ENCODE measurements around the gene AARSD1. TPM values are rescaled to one million over a fixed set of nuclear protein-coding genes. Genes with fewer than 3 reads are reported as not detected.

The AARSD1 gene
- total RNA-seq, 4 donors from 2014 or later = 10.9 to 39.5 (median 26.3) TPM

- Histone ChIP-seq H3K36me3 (no peaks in the 10 kb centered on the region), H3K4me1 (peaks cover 0 to 5% (median 0%) of the 10 kb centered on the region in 3 donors), H3K4me3 (no peak overlapping the region), H3K9me3 (no peaks in the 10 kb centered on the region), H3K27ac (no peak overlapping the region), H3K27me3 (no peaks in the 10 kb centered on the region)
- TF ChIP-seq CTCF (IDR thresholded peaks at IDR 0.05) (no peak), POLR2AphosphoS5 (IDR thresholded peaks at IDR 0.05) (no peak), POLR2A (IDR thresholded peaks at IDR 0.05) (no peak), EP300 (IDR thresholded peaks at IDR 0.05) (no peak)
- ATAC-seq = no peak
- 44 to 82% methylated on average over 2 of the region's 2 CpGs for WGBS, 2 donors (ENCODE audit: low coverage in 1 of 2)
These were observed 50.7 kb downstream of the AARSD1 start for GRCh38 chr17:42913522-42913921.

- WGBS, 2 donors (ENCODE audit: low coverage in 1 of 2) = 68 to 76% methylated on average over 6 of the region's 7 CpGs
- Histone ChIP-seq H3K4me1 (no peaks in the 10 kb centered on the region), H3K27me3 (no peaks in the 10 kb centered on the region), H3K4me3 (no peak overlapping the region), H3K9me3 (no peaks in the 10 kb centered on the region), H3K27ac (no peak overlapping the region), H3K36me3 (no peaks in the 10 kb centered on the region)
- no peak for ATAC-seq
- TF ChIP-seq POLR2AphosphoS5 (IDR thresholded peaks at IDR 0.05) (no peak), POLR2A (IDR thresholded peaks at IDR 0.05) (no peak), CTCF (IDR thresholded peaks at IDR 0.05) (no peak), EP300 (IDR thresholded peaks at IDR 0.05) (no peak)
These were observed 55.2 kb downstream of the AARSD1 start for GRCh38 chr17:42908872-42909700.

- ATAC-seq = no peak
- Histone ChIP-seq H3K27ac (no peak overlapping the region), H3K27me3 (no peaks in the 10 kb centered on the region), H3K4me1 (no peaks in the 10 kb centered on the region), H3K4me3 (no peak overlapping the region), H3K36me3 (no peaks in the 10 kb centered on the region), H3K9me3 (no peaks in the 10 kb centered on the region)
- 74 to 76% methylated on average over 3 to 8 of the region's 8 CpGs for WGBS, 2 donors (ENCODE audit: low coverage in 1 of 2)
- no peak for TF ChIP-seq CTCF (IDR thresholded peaks at IDR 0.05)
- no peak for TF ChIP-seq EP300 (IDR thresholded peaks at IDR 0.05)
- no peak for TF ChIP-seq POLR2AphosphoS5 (IDR thresholded peaks at IDR 0.05)
- no peak for TF ChIP-seq POLR2A (IDR thresholded peaks at IDR 0.05)
These were observed 57.3 kb downstream of the AARSD1 start for GRCh38 chr17:42906772-42907446.

- Histone ChIP-seq H3K36me3 (no peaks in the 10 kb centered on the region), H3K9me3 (no peaks in the 10 kb centered on the region), H3K4me1 (no peaks in the 10 kb centered on the region), H3K27ac (no peak overlapping the region), H3K27me3 (no peaks in the 10 kb centered on the region), H3K4me3 (no peak overlapping the region)
- no peak for ATAC-seq
- WGBS, 2 donors (ENCODE audit: low coverage in 1 of 2) = 33 to 68% methylated on average over 1 to 6 of the region's 6 CpGs
- no peak for TF ChIP-seq EP300 (IDR thresholded peaks at IDR 0.05)
- no peak for TF ChIP-seq POLR2AphosphoS5 (IDR thresholded peaks at IDR 0.05)
- no peak for TF ChIP-seq CTCF (IDR thresholded peaks at IDR 0.05)
- TF ChIP-seq POLR2A (IDR thresholded peaks at IDR 0.05) = no peak
These were observed 60.2 kb downstream of the AARSD1 start for GRCh38 chr17:42904110-42904469.
